DOHH2 (cell line): Measurements from ENCODE around the gene MBP.

Experiments used
- EZH2phosphoT487 ChIP-seq: fragments of 200-600 bp; sonication (generic); IDR thresholded peaks from 2 replicates; pipeline ENCODE4 v1.6.1; 2017; ENCODE audit warnings: borderline replicate concordance, mild to moderate bottlenecking, antibody characterized with exemption, low read length, moderate library complexity, mixed read lengths
- TF ChIP-seq, protein P1 (sequence below): fragments of 200-600 bp; sonication (generic); IDR thresholded peaks from one replicate; pipeline ENCODE4 v1.5.1; 2014; ENCODE audit warnings: antibody characterized with exemption, mild to moderate bottlenecking, low read depth, low read length; ENCODE audit not compliant: poor library complexity, severe bottlenecking

DNA sequence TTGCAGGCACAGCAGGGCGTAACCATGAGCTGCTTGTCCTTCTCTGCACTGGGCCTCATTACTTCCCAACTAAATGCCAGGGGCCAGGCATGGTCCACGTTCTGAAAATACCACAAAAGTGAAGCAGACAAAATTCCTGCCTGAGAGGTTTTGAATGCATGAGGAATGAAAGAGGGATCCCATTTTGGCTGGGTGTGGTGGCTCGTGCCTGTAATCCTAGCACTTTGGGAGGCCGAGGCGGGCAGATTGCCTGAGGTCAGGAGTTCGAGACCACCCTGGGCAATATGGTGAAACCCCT is 139.5 kb downstream of the MBP start:
- TF ChIP-seq, protein P1, sequence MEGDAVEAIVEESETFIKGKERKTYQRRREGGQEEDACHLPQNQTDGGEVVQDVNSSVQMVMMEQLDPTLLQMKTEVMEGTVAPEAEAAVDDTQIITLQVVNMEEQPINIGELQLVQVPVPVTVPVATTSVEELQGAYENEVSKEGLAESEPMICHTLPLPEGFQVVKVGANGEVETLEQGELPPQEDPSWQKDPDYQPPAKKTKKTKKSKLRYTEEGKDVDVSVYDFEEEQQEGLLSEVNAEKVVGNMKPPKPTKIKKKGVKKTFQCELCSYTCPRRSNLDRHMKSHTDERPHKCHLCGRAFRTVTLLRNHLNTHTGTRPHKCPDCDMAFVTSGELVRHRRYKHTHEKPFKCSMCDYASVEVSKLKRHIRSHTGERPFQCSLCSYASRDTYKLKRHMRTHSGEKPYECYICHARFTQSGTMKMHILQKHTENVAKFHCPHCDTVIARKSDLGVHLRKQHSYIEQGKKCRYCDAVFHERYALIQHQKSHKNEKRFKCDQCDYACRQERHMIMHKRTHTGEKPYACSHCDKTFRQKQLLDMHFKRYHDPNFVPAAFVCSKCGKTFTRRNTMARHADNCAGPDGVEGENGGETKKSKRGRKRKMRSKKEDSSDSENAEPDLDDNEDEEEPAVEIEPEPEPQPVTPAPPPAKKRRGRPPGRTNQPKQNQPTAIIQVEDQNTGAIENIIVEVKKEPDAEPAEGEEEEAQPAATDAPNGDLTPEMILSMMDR, result no peak
- TF ChIP-seq EZH2phosphoT487, result no peak
